IPS-NIHi11 (cell line): ENCODE results near the gene LRSAM1.
A peak's percentile ranks its signal among the peaks of the same experiment; 100 is the strongest.

Experiments used
- DNase-seq: peaks from one replicate; pipeline ENCODE4 v3.0.0; 2012; ENCODE audit warnings: mixed read lengths, low spot score

LRSAM1 gene

DNA sequence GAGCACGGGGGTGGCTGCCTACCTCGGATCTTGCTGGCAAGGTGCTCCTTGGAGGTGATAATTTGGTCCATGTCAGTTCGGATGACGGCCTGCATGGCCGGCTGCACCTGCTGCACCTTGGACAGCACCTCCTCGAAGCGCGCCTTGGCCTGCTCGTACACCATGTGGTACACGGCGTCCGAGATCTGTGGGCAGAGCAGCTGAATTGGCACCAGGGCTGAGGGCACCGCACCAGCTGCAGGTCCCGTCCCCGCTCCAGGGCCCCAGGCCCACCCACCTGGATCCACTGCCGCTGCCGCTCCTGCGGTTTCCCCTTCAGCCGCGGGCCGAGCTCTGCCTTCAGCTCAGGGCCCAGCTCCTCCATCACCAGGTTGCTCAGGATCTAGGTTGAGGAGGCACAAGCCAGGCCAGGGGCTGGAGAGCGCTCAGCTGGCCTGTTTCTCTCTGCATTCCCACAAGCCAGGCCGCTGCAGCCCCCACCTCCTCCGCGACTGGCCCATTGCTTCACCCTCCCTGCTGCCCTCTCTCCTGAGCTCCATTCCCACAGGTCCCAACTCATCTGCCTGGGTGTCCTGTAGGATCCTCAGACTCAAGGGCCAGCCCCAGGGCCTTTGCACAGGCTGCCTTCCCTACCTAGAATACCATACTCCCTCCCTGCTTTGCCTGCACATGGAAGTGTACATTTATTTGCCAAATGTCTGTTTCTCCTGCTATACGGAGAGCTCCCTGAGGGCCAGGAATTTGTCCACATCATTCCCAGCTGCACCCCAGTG lies 65.7 kb downstream of the LRSAM1 start:
- no peak for DNase-seq

DNA sequence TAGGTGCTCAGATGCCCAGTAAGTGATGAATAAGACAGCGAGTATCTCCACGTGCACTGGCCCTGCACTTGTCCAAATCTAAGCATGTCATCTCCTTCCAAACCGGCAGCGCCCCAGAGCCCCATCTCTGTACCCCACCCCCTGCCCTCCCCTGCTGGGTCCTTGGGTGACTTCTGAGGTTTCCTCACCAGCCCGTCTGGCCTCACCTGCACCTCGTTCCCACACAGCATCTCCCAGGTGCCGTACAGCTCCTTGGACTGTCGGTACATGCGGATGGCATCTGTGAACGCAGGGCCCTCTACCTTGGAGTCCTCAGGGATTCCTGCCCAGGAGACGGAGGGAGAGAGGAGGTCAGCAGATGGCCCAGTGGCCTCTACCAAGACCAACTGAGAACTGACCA lies 66.3 kb downstream of the LRSAM1 start:
- DNase-seq = no peak

- no peak for DNase-seq
Measured at GRCh38 chr9:127518091-127518856, 67.0 kb downstream of the LRSAM1 start.

DNA sequence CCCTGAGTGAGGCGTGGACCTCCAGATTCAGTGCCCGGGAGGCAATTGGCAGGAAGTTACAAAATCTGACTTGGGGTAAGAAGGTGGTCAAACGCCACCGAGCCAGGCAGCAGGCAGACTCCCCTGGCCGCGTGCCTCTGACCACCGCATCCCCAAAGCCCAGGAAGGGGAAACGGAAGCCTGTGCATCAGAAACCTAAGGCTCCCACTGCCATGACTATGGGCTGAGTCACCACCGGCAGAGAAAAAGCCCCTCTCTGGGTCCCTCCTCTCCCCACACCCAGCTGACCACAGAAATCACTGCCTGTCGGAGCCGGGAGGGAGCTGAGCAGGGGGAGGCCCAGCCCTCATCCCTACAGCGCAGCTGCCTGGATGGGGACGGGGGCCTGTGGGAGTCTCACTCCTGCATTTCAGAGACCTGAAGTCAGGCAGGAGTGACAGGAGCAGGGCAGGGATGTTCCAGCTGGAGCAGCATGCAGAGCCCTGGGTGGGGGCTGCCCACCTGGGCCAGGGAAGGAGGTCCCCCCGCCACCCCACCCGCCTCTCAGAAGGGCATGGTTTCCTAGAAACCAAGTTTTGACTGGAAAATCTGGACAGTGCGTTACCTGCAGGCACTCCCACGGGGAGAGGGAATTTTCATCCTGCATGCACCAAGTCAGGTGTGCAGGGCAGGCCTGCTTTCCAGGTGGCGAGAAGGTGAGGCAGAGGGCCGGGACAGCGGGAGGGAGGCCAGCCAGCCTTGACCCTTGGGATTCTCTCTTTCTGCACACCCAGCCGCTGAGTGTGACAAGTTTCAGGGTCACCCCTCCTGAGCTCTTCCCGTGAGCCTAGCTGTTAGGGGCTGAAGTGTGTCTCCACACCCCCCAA lies 68.2 kb downstream of the LRSAM1 start:
- DNase-seq = no peak

GRCh38 chr9:127520941-127521918 lies 69.9 kb downstream of the LRSAM1 start:
- DNase-seq = peak; percentile 67

GRCh38 chr9:127521919-127522304 lies 70.6 kb downstream of the LRSAM1 start:
- DNase-seq = peak; percentile 58

GRCh38 chr9:127522727-127523126 lies 71.4 kb downstream of the LRSAM1 start:
- DNase-seq = no peak

DNA sequence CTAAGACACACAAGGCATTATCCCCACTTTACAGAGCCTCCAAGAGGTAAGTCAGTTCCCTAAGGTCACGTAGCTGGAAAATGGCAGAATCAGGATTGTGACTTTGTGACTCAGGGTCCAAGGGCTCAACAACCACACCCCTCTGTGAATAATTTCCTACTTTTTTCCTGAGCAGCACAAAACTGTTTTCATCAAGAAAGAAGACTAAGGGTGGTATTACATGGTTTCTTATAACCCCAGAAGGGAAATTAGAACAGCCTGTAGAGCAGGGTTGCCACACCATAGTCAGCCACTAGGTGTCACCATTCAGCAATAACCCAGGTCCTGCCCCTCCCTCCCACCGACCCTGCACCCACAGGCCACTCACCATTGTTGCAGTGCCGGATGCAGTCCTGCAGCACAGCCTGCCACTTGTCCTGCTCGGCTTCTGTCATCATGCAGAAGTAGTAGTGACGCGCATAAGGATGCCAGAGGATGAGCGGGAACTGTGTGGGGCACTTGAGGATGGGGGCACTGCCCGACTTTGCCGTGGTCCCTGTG lies 72.1 kb downstream of the LRSAM1 start:
- no peak for DNase-seq

DNA sequence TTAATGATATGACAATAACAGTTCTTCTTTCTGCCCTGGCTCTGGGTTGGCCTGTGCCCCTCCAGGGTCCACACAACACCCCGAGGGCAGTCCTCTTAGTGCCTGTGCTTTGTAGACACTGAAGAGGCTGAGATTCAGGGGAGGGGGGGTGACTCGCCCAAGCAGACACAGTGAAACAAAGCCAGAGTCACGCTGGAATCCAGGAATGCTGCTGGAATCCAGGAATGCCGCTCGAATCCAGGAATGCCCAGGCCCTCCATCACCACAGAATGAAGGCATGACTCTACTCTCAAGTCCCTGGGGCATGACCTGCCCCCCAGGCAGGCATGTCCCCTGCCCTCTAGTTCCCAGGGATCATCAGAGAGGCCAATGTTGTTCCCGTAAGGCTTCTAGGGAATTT lies 73.1 kb downstream of the LRSAM1 start:
- no peak for DNase-seq

DNA sequence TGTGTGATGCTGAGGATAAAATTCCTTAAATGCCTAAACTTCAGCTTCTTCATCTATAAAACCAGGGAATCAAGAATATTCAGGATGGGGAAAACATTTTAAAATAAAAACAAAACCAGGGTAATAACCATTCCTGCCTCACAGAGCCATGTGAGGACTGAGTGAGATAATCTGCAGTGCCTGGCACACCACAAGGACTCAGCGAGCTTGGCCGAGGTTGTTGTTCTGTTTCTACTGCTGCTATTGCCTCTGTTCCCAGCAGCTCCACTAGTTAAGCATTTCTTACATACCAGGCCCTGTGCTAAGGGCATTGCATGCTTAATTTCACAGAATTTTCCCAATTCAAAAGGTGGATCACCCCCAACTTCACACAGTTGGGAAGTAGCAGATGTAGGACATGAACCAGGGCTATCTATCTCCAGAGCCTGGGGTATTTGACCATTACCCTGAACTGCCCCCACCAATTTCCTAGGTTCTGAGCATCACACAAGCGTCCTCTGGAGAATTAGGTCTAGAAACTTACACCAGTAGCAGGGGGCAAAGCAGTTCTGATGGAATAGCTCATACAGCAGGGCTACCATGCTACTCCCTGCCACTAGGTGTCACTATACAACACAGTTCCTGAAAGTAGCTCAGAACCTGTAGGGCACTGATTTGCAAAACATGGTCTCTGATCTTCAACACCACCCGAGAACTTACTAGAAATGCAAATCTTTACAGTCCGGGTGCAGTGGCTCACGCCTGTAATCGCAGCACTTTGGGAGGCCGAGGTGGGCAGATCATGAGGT lies 74.3 kb downstream of the LRSAM1 start:
- DNase-seq = no peak

- no peak for DNase-seq
Measured at GRCh38 chr9:127526655-127527559, 75.6 kb downstream of the LRSAM1 start.

DNA sequence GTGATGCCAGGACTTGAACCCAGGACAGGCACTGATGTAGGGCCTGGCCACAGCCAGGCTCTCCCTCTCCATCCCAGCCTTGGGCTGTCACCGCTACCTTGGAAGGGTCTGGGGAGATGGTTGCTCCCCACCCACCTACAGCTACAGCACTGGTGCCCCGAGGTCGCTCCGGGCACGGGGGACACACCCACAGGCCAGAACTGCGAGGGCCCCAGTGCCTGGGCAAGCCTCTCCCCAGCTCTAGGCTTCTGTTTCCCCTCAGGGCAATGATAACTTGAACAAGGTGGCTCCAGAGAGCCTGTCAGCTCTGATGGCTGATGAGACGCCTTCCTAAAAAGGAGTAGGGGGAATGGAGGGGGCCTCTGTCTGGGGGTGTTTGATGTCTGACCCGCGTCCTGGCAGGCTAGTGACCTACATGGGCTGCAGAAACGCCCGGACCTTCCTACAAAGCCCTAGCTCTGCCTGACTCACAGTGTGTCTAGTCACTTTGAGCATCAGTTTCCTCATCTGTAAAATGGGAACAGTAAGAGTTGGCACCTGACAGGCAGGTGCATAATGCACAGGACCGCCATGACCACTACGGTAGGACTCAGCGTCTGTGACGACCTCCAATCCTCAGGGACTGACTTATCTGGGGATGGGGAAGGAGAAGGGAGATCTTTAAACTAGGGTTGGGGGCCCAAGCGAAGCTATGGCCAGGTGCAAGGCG lies 76.4 kb downstream of the LRSAM1 start:
- no peak for DNase-seq

DNA sequence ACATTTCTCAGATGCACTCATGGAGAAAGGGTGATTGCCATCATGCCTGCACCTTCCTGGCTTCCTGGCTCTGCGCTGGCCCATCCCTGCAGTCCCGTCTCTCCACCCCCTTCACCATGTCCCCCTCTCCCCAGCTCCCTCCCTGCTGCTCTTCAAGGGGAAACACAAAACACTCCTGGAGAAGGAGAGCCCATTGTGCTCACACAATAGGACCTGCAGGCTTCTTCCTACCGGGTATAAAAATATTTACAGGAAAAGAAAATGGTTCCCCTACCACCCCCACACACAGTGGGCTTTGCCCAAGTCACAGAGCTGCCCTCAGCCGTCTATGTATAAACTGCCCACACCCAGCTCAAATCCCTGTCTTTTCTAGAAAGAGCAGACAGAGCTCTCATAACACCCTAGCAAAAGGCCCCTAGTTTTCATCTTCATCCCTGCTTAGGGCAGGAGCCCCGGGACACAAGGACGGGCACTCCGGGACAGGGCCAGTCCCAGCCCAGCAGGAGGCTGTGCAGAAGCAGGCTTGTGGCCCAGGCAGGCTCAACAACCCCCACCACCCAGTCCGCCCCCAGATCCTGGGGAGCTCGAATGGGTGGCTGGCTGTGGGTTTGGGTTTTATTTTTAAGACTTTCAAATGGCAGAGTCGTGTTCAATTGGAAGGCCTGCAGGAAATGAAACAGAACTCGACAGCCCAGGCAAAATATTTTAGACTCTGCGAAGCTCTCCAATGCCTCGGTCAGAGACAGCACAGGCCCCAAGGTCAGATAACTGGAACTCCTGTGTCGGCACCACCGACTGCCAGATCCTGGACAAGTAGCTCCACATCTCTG lies 77.3 kb downstream of the LRSAM1 start:
- peak; percentile 61 for DNase-seq

DNA sequence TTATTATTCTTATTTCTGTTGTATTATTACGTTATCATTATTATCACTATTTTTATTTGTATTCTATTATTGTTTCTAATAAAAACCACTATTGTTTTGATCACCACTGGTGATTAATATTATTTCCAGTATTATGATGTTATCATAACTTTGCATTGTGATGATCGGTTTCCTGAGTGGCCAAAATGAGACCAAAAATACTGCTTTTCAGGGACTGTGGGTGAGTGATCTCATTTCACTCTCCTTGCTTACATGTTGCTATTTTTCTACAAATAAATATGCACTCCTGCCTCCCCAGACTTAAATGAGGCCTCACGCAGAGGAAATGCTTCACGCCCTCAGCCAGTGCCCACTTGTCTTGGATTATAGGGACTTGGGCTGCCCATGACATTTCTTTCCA lies 78.4 kb downstream of the LRSAM1 start:
- DNase-seq = no peak

GRCh38 chr9:127530206-127530941 lies 79.1 kb downstream of the LRSAM1 start:
- no peak for DNase-seq

GRCh38 chr9:127531676-127532075 lies 80.4 kb downstream of the LRSAM1 start:
- no peak for DNase-seq
